Tibial nerve (tissue), 4 donors: ENCODE results near the gene GFPT1. TPM values are rescaled to one million over a fixed set of nuclear protein-coding genes. Genes with fewer than 3 reads are reported as not detected.
A peak's percentile ranks its signal among the peaks of the same experiment; 100 is the strongest.

Experiments used
- DNase-seq, 2 donors: peaks; one replicate each; pipeline ENCODE4 v3.0.0-alpha.2; 2019; ENCODE audit warnings: low spot score in 2 of 2
- H3K27ac ChIP-seq, 4 donors: fragments of 200-600 bp; sonication (generic) in 3 of 4; one replicate each; pipeline ENCODE4 v1.5.1; 2017 to 2019; ENCODE audit warnings: mild to moderate bottlenecking in 1 of 4
- H3K27me3 ChIP-seq, 2 donors: fragments of 200-600 bp; sonication (generic) in 1 of 2; one replicate each; pipeline versions ENCODE4 v1.5.1 to v1.6.0; 2017 to 2019
- H3K36me3 ChIP-seq, 3 donors: fragments of 200-600 bp; sonication (generic); one replicate each; pipeline ENCODE4 v1.5.1; 2018 to 2019
- H3K4me1 ChIP-seq, 4 donors: fragments of 200-600 bp; sonication (generic) in 3 of 4; one replicate each; pipeline ENCODE4 v1.5.1; 2017 to 2019
- H3K4me3 ChIP-seq, 4 donors: fragments of 200-600 bp; sonication (generic) in 3 of 4; one replicate each; pipeline ENCODE4 v1.5.1; 2017 to 2019; ENCODE audit warnings: mild to moderate bottlenecking in 1 of 4, moderate library complexity in 1 of 4
- H3K9me3 ChIP-seq, 4 donors: fragments of 200-600 bp; sonication (generic) in 3 of 4; one replicate each; pipeline ENCODE4 v1.5.1; 2017 to 2019
- CTCF ChIP-seq, 5 experiments: fragments of 200-600 bp in 3 of 5; fragments of 450-650 bp in 2 of 5; sonication (generic) in 3 of 5; IDR thresholded peaks; one replicate each; pipeline ENCODE4 v1.5.1; 2016 to 2019; ENCODE audit warnings: antibody characterized with exemption in 5 of 5, mild to moderate bottlenecking in 3 of 5, moderate library complexity in 2 of 5
- EP300 ChIP-seq, 2 donors: sonication (generic); formaldehyde crosslinking; IDR thresholded peaks; one replicate each; pipeline ENCODE4 v1.6.1; 2017; ENCODE audit warnings: antibody characterized with exemption in 2 of 2, mild to moderate bottlenecking in 1 of 2
- POLR2A ChIP-seq, 2 donors: fragments of 450-650 bp; IDR thresholded peaks; one replicate each; pipeline ENCODE4 v1.6.1; 2017; ENCODE audit warnings: antibody characterized with exemption in 2 of 2, mild to moderate bottlenecking in 2 of 2, moderate library complexity in 2 of 2
- WGBS, 2 donors: methylation state at CpG; one replicate each; pipeline ENCODE4 v1.1.5; 2018; 5-methylcytosine and 5-hydroxymethylcytosine counted together
- total RNA-seq, 4 donors: library from RNA; depleted of rRNA; stranded (reverse); fragments of >200 nt; gene quantifications; one replicate each; pipeline ENCODE4 v1.1.0, GENCODE V29; 2016

GFPT1 gene
- 10 to 100 TPM; 15.5 to 30.0 (median 22.1) TPM for total RNA-seq

- peak within 1 kb of the TSS; percentile 70 to 99 (median 94) for H3K4me3 ChIP-seq
- WGBS, 2 donors: 0 to 1% methylated on average over 56 to 57 of the region's 97 CpGs
- peaks cover 0 to 51% (median 8%) of the 10 kb centered on the region in 4 donors for H3K4me1 ChIP-seq
- TF ChIP-seq CTCF (IDR thresholded peaks at IDR 0.05): peak in 1 of 5 experiments; percentile 11
- TF ChIP-seq EP300 (IDR thresholded peaks at IDR 0.05): peak in 1 of 2 donors; percentile 85
- peak; percentile 79 to 90 for TF ChIP-seq POLR2A (IDR thresholded peaks at IDR 0.05)
- DNase-seq: peak; percentile 88 to 89
- no peaks in the 10 kb centered on the region for H3K36me3 ChIP-seq
- H3K27me3 ChIP-seq: no peaks in the 10 kb centered on the region
- H3K27ac ChIP-seq: peak within 1 kb of the TSS; percentile 82 to 92 (median 88)
- H3K9me3 ChIP-seq: no peaks in the 10 kb centered on the region
Observed at GRCh38 chr2:69386789-69387734, at the start of gene GFPT1. TSS of gene GFPT1 (minus strand) at chr2:69387227. CDS start at chr2:69387071, 156 bp downstream.

- H3K4me1 ChIP-seq: peaks cover 0 to 31% (median 10%) of the 10 kb centered on the region in 4 donors
- H3K36me3 ChIP-seq: peaks cover 0 to under 1% (median 0%) of the 10 kb centered on the region in 3 donors
- no peak for DNase-seq
- H3K9me3 ChIP-seq: no peaks in the 10 kb centered on the region
- no peak for TF ChIP-seq CTCF (IDR thresholded peaks at IDR 0.05)
- TF ChIP-seq POLR2A (IDR thresholded peaks at IDR 0.05): no peak
- no peak for TF ChIP-seq EP300 (IDR thresholded peaks at IDR 0.05)
- H3K4me3 ChIP-seq: peak overlapping the region; percentile 72 to 97 (median 88)
- 5 to 6% methylated on average over 5 of the region's 5 CpGs for WGBS, 2 donors
- H3K27me3 ChIP-seq: no peaks in the 10 kb centered on the region
- H3K27ac ChIP-seq: peak overlapping the region; percentile 96 to 99 (median 98)
Observed at GRCh38 chr2:69436596-69436937, 49.5 kb upstream of the GFPT1 start.

DNA sequence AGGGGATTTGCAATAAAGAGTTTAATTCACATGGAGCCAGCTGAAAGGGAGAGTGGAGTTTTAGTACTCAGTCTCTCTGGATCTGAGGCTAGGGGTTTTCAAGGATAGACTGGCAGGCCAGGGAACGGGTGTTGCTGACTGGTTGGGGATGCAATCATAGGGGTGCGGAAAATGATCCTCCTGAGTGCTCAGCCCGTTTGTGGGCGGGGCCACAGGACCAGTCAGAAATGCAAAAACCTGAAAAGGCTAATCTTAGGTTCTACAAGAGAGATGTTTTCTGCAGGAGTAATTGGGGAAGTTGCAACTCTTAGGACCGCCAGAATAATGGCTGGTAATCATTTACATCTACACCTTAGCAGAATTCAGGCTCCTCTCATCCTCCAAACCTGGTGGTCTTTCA lies 47.7 kb upstream of the GFPT1 start:
- no peaks in the 10 kb centered on the region for H3K27me3 ChIP-seq
- H3K4me1 ChIP-seq: peaks cover 0 to 38% (median 10%) of the 10 kb centered on the region in 4 donors
- H3K36me3 ChIP-seq: peaks cover 0 to 18% (median 0%) of the 10 kb centered on the region in 3 donors
- H3K27ac ChIP-seq: peak overlapping the region in 1 of 4 donors; percentile 58
- H3K4me3 ChIP-seq: no peak overlapping the region
- no peaks in the 10 kb centered on the region for H3K9me3 ChIP-seq
- 73% methylated on average over 5 of the region's 5 CpGs for WGBS, 2 donors
- no peak for DNase-seq
- TF ChIP-seq POLR2A (IDR thresholded peaks at IDR 0.05) (no peak), CTCF (IDR thresholded peaks at IDR 0.05) (no peak), EP300 (IDR thresholded peaks at IDR 0.05) (no peak)

DNA sequence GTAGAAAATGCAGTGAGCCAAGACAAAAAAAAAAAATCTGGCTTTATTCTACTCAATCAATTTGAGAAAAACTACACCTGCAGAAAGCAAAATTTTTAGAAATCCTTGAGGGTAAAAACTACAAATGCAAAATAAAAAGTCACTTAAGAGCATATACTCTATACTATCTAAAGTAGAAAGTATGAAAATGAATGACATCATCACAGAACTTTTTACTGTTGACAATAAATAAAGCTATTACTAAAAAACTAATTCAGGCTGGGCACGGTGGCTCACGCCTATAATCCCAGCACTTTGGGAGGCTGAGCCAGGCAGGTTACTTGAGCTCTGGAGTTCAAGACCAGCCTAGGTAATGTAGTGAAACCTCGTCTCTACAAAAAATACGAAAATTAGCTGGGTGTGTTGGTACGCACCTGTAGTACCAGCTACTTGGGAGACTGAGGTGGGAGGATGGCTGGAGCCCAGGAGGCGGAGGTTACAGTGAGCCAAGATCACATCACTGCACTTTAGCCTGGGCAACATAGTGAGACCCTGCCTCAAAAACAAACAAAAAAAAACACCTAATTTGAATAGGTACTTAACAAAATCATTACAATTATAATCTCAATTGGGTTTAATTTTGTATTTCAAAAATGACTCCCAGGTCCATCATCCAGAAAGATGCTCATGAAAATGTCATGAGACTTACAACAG lies 42.6 kb upstream of the GFPT1 start:
- peaks cover 0 to 65% (median 0%) of the 10 kb centered on the region in 3 donors for H3K36me3 ChIP-seq
- H3K27me3 ChIP-seq: no peaks in the 10 kb centered on the region
- TF ChIP-seq CTCF (IDR thresholded peaks at IDR 0.05): no peak
- TF ChIP-seq POLR2A (IDR thresholded peaks at IDR 0.05): no peak
- TF ChIP-seq EP300 (IDR thresholded peaks at IDR 0.05): no peak
- no peaks in the 10 kb centered on the region for H3K9me3 ChIP-seq
- DNase-seq: no peak
- WGBS, 2 donors: 89 to 92% methylated on average over 6 of the region's 6 CpGs
- H3K4me1 ChIP-seq: peaks cover 0 to 12% (median 0%) of the 10 kb centered on the region in 4 donors
- H3K4me3 ChIP-seq: no peak overlapping the region
- no peak overlapping the region for H3K27ac ChIP-seq
